NT2/D1 (cell line): Measurements from ENCODE around the gene CCDC124.

Experiments
- SUZ12 ChIP-seq: IDR thresholded peaks from 2 replicates; pipeline ENCODE4 v1.6.1; 2011; ENCODE audit not compliant: insufficient read length, insufficient read depth; ENCODE audit errors: extremely low read depth
- ZNF274 ChIP-seq: IDR thresholded peaks from 2 replicates; pipeline ENCODE4 v1.6.1; 2011; ENCODE audit warnings: mild to moderate bottlenecking, low read depth, low read length

DNA sequence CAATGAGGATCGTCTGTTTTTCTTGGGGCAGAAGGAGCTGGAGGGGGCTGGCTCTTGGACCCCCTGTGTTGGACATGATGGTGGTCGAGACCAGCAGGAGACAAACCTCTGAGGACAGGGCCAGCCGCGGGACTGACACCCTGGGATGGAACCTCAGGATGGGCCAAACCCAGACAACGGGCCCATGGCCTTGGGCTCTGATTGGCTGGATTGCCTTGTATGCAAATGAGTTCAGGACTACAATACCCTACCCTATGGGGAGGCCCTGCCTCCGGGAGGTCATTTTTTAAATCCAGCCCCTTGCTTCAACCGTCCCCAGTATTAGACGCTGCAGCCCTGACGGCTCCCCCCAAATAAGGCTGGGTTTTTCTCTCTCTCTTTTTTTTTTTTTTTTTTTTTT lies 39.0 kb upstream of the CCDC124 start:
- TF ChIP-seq ZNF274 (no peak), SUZ12 (no peak)
